GM18951 (cell line): Measurements from ENCODE around the gene MGLL.

ENCODE experiments used
- POLR2A ChIP-seq: IDR thresholded peaks from 4 replicates; pipeline ENCODE4 v1.6.1; 2011; ENCODE audit warnings: mild to moderate bottlenecking; ENCODE audit not compliant: insufficient read length, insufficient read depth; ENCODE audit errors: extremely low read depth
- in situ Hi-C: fragments of 300-500 bp; cut with MboI; formaldehyde crosslinking; loops from one replicate; pipeline ENCODE4 v1.12.0; 2022; ENCODE audit warnings: low sequenced_read_pairs, mixed read lengths, inconsistent platforms; ENCODE audit not compliant: unreplicated experiment

MGLL gene

DNA sequence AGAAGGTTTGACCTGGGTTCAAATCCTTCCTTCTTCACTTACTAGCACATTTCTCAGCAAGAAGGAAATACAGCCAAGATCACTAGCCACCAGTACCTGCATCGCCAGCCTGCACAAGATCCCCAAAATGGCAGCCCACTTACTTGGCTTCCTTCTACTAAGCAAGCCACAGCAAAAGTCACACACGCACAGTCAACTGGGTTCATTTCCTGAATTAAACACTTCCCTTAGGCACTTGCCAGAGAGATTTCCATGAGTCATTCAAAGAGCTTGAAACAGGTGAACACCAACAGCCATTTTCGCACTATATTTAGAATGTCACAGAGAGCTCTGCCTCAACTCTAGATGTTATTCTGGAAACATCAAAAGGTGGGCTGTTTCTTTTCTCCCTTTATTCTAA is 42.6 kb downstream of the MGLL start:
- TF ChIP-seq POLR2A, result no peak
- in situ Hi-C loops, result no loop called here

DNA sequence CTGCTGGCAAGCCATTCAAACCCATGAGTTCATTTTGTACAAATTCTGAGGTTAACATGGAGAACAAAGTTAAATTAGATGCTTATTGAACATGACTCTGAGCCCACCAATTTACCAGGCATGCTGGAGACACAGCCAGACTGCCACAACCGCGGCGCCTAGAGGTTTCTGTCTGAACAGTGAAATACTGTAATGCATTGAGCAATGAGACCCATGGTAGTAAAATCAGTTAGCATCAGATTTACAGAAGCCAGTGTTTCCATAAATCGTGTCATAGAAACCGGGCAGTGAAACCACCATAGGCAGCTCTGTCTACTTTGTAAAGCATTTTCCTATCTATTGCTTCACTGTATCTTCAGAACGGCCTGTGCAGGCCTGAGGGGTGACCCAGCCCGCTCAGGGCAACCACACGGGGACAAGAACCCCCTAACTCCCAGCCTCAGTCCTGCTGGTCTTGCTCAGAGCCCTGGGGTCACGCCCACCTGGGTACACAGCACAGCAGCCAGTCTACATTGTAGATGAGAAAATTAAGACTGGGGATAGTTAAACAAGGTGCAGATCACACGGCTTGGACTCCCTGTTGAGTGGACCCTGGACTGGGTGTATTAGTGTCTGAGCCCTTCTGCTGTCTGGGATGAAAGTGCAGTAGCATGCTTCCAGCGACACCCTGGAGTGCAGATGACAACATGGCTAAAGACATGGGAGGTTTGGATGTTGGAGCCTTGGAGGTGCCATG is 44.2 kb downstream of the MGLL start:
- in situ Hi-C loops, result no loop called here
- TF ChIP-seq POLR2A, result no peak

DNA sequence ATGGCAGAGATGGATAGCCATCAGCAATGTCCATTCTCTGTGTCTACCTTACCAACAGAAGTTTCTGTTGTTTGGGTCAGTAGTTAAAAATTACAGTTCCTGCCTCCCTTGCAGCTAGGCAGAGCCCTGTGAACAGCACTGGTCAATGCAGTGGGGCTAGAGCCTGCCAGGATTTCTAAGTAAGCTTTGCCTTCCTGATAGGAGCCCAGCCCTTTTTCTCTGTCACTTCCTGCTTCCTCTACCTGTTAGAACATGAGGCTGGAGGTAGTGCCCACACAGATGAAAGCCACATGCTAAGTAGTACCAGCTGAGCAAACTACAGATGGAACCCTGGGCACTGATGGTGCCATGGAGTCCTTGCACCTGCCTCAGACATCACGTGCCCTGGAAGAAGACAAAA is 45.0 kb downstream of the MGLL start:
- in situ Hi-C loops, result no loop called here
- TF ChIP-seq POLR2A, result no peak

DNA sequence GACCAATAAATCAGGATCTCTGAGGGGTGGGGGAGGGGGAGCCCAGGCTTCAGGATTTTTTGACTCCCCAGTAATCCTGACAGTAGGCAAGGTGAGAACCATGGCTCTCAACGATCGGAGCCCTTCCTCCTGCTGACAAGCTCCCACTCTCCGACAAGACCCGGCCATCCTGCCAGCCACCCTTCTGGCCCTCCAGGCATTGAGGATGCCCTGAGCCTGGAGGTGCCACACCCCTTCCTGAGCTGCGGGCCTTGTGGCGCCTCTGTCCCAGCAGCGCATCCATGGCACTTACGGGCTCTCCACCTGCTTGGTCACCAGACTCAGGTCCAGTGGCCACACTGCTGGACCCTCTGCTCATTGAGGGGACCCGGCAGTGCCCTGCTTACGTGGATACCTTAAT is 46.0 kb downstream of the MGLL start:
- in situ Hi-C loops, result no loop called here
- no peak for TF ChIP-seq POLR2A

DNA sequence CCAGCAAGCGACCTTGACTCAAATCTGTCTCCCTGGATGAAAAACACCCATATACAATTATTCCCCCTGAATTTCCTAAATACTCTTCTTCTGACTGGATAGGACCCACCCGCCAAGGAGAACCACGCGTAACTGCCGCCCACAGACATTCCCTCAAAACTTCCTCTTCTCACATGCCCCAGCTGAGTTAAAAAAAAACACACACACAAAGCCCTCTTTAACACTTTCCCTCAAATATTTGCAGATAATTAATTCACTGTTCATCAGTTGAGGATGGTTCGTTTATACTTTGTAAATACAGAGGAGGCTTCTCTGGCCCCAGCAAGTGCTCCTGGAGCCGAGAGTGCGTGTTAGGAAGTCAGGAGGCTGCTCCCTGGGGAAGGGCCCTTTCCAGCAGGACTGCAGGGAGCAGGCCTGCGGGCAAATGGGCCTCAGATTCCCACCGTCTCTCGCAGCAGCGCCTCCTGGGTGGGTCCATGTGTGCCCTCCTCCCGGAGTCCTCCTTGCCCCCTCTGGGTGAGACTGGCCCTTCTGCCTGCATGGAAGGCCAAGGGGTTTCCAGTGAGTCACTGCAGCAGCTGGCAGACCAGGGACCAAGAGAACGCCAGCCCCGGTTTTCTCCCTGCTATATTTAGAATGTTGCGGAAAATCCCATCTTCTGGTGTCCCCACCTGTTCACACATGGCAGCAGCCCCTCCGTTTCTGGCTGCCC is 46.8 kb downstream of the MGLL start:
- TF ChIP-seq POLR2A, result no peak
- in situ Hi-C loops, result no loop called here

DNA sequence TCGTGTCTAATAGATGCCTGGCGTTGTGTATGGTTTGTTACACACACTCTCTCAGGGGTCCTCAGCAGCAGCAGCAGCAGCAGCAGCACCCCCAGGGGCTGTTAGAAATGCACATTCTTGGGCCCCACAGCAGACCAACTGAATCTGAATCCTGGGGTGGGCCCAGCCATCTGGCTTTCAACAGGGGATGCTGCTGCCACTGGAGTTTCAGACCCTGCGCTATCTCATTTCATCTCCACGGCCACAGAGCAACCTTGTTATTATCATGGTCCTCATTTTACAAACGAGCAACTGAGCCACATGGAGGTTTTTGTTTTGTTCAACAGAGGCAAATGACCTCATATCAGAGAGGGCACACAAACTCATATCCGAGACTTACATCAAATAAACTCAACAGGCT is 47.7 kb downstream of the MGLL start:
- in situ Hi-C loops, result no loop called here
- no peak for TF ChIP-seq POLR2A

DNA sequence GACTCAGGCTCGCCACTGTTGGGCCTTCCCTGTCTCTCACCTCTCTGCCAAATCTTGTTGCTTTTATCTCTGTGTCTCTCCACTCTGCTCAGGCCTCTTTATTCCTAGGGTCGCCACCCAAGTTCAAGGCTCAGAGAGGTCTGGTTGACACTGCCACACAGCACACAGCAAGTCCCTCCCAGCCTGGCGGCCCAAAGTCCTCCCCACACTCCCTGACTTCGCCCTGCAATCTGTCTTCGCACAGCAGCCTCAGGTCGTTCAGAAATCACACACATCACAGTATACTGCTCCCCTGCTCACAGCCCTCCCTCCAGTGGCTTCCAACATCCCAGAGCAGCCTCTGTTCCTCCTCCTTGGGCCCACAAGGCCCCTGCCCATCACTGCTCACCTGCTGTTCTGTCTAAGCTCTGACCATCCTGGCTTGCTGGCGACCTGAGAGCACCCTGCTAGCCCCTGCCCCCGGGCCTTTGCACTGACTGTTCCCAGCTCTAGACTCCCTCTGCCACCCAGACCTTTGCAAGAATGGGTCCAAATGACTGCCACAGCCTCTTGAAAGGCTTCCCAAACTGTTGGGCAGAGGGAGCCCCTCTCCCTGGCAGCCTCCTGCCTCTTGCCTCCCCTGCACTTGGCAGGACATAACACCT is 48.4 kb downstream of the MGLL start:
- TF ChIP-seq POLR2A, result no peak
- in situ Hi-C loops, result no loop called here

DNA sequence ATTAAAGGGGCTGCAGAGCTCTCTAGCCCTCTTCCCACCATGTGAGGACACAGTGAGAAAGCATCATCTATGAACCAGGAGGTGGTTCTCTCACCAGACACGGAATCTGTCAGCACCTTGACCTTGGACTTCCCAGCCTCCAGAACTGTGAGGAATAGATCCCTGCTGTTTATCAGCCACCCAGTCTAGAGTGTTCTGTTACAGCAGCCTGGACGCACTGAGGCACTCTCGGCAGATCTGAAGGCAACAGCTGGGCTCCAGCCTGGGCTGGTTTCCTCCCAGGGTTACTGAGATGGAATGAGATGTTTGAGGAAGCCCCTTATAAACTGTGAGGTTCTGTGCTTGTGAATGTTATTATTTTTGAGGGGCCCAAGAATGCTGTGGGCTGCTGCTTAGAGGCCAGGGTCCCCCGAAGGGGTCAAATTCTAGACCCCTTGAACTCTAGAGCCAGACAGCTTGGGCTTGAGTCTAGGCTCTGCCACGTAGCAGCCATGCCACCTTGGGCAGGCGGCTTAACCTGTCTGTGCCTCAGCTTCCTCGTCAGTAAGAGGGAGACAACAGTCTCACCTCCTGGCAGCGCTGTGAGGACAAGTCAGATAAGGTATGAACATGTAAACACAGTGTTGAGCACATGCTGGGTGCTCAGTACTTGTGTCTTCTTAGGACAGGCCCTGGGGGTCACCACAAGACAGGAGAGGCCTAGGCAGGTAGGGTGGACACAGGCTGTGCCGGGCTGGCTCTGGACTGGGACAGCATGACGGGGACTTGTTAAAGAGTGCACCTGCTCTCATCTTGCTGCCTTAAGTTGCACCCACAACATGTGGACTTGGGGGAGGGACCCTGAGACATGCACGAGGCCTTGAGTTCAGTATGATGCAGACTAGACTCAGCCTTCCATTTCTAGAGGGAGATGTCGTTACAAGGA is 49.2 kb downstream of the MGLL start:
- in situ Hi-C loops, result no loop called here
- TF ChIP-seq POLR2A, result no peak

DNA sequence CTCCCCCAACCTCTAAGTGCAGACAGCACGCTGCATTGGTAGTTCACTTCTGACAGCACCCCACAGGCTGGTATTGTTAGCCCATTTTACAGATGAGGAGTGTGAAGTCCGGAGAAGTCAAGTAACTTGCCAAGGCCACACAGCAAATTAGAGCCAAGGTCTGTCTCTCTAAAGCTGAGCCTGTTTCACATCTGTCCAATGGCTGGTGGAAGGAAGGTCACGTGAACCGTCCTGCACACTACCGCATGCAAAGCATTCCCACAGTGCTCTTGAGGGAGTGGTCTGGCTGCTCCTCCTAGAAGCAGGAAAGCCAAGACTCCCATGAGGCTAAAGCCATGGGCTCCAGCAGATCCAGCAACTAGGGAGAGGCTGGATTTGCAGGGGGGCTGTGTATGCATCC is 50.0 kb downstream of the MGLL start:
- in situ Hi-C loops, result no loop called here

DNA sequence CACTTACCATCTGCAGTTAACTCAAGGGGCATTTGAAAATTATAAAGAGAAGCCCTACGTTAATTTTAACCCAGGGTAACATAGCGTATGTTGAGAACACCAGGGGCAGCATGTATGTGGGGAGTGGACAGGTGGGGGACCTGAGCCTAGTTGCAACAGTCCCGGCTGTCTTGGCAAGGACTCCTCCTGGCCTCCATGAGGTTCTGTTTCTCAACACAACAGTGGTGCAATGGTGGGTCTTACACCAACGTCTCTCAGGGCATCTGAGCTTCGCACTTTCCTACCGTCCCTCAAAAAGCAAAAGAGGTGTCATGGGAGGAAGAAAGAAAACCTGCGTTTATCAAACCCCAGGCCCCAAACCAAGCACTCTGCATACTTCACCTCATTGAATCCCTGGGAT is 50.6 kb downstream of the MGLL start:
- TF ChIP-seq POLR2A, result no peak
- in situ Hi-C loops, result no loop called here

More for the DNA sequence above, 50.0 kb downstream of the MGLL start:
- no peak for TF ChIP-seq POLR2A

DNA sequence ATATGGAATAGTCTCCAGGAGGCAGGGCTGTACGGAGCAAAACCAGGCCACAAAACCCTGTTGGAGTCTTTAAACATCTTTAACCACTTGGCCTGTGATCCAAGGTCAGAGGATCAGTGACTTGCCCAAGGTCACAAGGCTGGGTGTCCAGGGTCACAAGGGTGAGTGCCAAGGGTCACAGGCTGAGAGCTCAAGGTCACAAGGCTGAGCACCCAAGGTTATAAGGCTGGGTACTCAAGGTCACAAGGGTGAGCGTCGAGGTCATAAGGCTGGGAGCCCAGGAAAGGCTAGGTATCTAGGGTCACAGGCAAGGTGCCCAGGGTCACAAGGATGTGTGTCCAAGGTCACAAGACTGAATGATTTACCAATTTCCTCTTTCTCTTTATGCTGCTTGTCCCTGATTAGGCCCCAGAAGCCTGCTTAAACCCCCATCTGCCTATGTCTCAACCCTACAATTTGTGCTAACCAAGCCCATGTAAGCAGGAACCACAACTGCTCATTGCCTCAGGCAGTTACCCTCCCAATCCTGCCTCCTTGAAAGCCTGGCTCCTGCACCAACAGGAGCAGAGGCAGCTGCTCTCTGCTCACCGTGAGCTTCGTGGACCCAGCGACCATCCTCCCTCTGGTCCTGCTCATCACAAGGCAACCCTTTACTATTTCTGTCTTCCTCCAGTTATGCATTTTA is 51.5 kb downstream of the MGLL start:
- no peak for TF ChIP-seq POLR2A
- in situ Hi-C loops, result no loop called here

DNA sequence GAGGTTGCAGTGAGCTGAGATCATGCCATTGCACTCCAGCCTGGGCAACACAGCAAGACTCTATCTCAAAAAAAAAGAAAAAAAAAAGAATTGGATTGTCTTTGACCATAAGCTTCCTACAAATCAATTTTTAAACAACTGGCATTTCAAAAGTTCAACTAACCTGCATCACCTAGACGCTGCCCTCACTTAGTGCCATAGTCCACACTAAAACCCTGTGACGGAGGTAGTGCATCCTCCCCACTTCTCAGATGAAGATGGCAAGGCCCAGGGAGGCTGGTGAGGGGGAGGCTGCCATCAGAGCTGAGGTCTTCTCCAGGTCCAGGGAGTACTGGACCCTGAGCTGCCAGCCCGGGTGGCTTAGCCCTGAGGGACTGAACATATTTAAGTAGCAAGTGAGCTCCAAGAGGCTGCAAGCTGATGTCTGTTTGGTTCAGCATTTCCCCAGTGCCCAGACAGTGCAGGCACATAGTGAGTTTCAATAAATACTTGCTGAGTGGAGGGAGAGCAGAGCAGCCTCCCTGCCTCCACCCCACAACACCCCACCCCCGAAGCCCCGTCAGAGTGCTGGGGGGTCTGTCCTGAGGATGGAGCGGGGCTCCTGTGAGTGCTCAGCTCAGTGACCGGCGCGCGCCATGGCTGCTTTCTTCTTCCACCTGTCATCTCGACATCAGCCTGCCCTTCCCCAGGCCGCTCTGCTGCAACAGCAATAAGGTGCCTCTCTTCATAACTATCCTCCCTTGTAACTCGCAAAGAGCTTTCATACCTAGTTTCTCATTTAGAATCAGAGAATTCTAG is 52.8 kb downstream of the MGLL start:
- TF ChIP-seq POLR2A, result no peak
- in situ Hi-C loops, result no loop called here
